ENCODE measurements around the gene SPINDOC. TPM values are rescaled to one million over a fixed set of nuclear protein-coding genes. Genes with fewer than 3 reads are reported as not detected.

Gene SPINDOC
- total RNA-seq, 1 experiment from 2014 or later, result 71.2 TPM

DNA sequence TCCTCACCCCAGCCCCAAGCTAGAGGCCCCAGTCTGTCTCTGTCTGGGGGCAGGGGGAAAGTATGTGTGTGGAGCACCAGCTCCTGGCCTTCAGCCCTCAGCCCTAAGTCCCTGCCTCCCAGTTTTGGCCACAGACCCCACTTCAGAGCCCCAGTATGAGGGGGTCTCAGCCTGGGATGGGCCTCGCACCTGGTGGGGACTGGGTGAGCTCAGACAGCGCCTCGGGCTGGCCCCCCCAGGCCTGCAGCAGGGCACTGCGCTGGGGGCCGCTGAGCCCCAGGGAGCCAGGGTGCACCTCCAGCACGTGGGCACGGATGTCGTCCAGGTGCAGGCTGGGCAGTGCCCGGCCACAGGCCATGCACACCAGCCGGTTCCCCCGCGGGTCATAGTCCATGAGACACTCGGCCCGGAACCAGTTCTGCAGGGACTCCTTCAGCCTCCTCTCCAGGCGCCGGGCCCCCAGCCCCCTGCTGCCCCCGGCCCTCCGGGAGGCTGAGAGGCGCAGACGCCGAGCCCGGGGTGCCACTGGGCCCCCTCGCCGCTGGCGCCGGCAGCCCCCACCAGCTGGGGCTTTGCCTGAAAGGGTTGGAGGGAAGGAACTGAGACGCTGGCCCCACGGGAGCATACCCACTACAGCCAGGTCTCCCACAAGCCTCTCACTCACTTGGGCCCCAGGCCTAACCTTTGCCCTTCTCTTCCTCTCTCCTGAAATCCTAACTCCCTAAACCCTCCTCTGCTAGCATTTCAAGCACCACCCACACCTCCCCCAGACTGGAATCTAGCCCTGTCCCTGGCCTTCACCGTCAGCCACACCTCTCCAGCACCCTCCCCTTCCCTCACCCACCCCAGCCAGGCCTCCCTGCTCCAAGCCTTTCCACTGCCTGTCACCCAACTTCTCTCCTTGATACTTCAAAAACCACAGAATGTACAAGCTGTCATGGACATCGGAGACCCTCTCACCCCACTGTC is 48.3 kb upstream of the SPINDOC start:
- no peak for TF ChIP-seq CTCF (IDR thresholded peaks at IDR 0.05; ENCODE audit: insufficient read depth in 1 of 2, low read depth in 1 of 2, low read length in 1 of 2, severe bottlenecking in 1 of 2, unreplicated experiment in 1 of 2)
- Histone ChIP-seq H3K9me3 (no peaks in the 10 kb centered on the region), H3K27me3 (replicated peaks; ENCODE audit: control insufficient read depth, insufficient read depth, low read length) (no peaks in the 10 kb centered on the region), H3K4me1 (peaks cover 35% of the 10 kb centered on the region), H3K36me3 (ENCODE audit: control insufficient read depth, insufficient read depth, low read length) (peaks cover 5% of the 10 kb centered on the region), H3K4me3 (ENCODE audit: low read depth, low read length) (no peak overlapping the region)
- intact Hi-C loops (cut with micrococcal nuclease; ENCODE audit: unreplicated experiment), result loop anchor here (5.0 kb wide), 2 partner anchors 67 to 122 kb away; no protein-coding TSS in a partner anchor
- BruUV-seq (replicated peaks), result no TSS peak
- Mint-ChIP-seq H3K4me3 (ENCODE audit: unreplicated experiment) (peak overlapping the region; percentile 69), H3K9me3 (ENCODE audit: unreplicated experiment) (no peaks in the 10 kb centered on the region), H3K27ac (ENCODE audit: unreplicated experiment) (peak overlapping the region; percentile 80), H3K27me3 (ENCODE audit: insufficient read depth, unreplicated experiment) (no peaks in the 10 kb centered on the region), H3K36me3 (ENCODE audit: insufficient read depth, unreplicated experiment) (peaks cover 59% of the 10 kb centered on the region), H3K4me1 (ENCODE audit: low read depth, unreplicated experiment) (peaks cover 27% of the 10 kb centered on the region)
- CTCF ChIA-PET, result no interaction called here
- POLR2A ChIA-PET, result no interaction called here
- DNase-seq, result peak; percentile 82 to 87

GRCh38 chr11:63765688-63766241 is 47.5 kb upstream of the SPINDOC start:
- peak overlapping the region; percentile 99 for H3K4me3 Mint-ChIP-seq (ENCODE audit: unreplicated experiment)

More at GRCh38 chr11:63765688-63766241, 47.5 kb upstream of the SPINDOC start:
- intact Hi-C loops (cut with micrococcal nuclease; ENCODE audit: unreplicated experiment), result loop anchor here (5.0 kb wide), 2 partner anchors 67 to 122 kb away; no protein-coding TSS in a partner anchor
- peaks cover 51% of the 10 kb centered on the region for H3K36me3 Mint-ChIP-seq (ENCODE audit: insufficient read depth, unreplicated experiment)
- no TSS peak for BruUV-seq (replicated peaks)
- no peak for DNase-seq
- no peaks in the 10 kb centered on the region for H3K27me3 Mint-ChIP-seq (ENCODE audit: insufficient read depth, unreplicated experiment)
- Histone ChIP-seq H3K4me1 (peaks cover 37% of the 10 kb centered on the region), H3K4me3 (ENCODE audit: low read depth, low read length) (0 out of 2 replicates have a peak overlapping the region, but pooled peaks have one; percentile 3), H3K27me3 (replicated peaks; ENCODE audit: control insufficient read depth, insufficient read depth, low read length) (no peaks in the 10 kb centered on the region), H3K9me3 (no peaks in the 10 kb centered on the region), H3K36me3 (ENCODE audit: control insufficient read depth, insufficient read depth, low read length) (peaks cover 5% of the 10 kb centered on the region)
- peak overlapping the region; percentile 80 for H3K27ac Mint-ChIP-seq (ENCODE audit: unreplicated experiment)
- H3K9me3 Mint-ChIP-seq (ENCODE audit: unreplicated experiment), result no peaks in the 10 kb centered on the region
- ChIA-PET CTCF (interaction anchor here (2.3 kb wide), 1 partner anchor 180 kb away, joined by 9 read pairs; no protein-coding TSS in a partner anchor), POLR2A (no interaction called here)
- TF ChIP-seq CTCF (IDR thresholded peaks at IDR 0.05; ENCODE audit: insufficient read depth in 1 of 2, low read depth in 1 of 2, low read length in 1 of 2, severe bottlenecking in 1 of 2, unreplicated experiment in 1 of 2), result no peak
- peaks cover 33% of the 10 kb centered on the region for H3K4me1 Mint-ChIP-seq (ENCODE audit: low read depth, unreplicated experiment)
